ENCODE results near the gene RBM11.

RBM11 gene

DNA sequence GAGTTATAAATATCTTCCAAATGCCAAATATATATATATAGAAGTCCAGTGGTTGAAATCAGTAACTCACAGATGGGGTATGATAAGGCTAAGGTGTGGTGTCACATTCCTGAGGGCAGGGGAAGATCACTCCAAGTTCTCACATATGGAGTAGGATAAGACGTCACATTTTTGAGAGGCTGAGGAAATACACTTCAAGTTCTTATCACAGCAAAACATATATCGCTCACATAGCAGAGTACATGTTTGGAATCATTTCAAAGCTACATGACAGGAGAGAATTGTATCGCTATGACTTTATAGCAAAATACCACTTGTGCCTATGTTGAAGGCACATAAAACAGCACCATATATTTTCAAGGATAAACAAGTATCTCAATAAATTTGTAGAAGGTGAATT lies 55.1 kb downstream of the RBM11 start:
- TF ChIP-seq ZNF19 (tag by site-specific recombination; IDR thresholded peaks at IDR 0.05; ENCODE audit: low read depth) (no peak), ZNF560 (tag by site-specific recombination; IDR thresholded peaks at IDR 0.05; ENCODE audit: borderline replicate concordance) (no peak), KLF9 (tag by site-specific recombination; IDR thresholded peaks at IDR 0.05; ENCODE audit: low read depth) (no peak), ZNF121 (tag by site-specific recombination; IDR thresholded peaks at IDR 0.05) (no peak), ZBTB8A (tag by site-specific recombination; IDR thresholded peaks at IDR 0.05) (no peak), ZNF112 (tag by site-specific recombination; IDR thresholded peaks at IDR 0.05) (no peak), ZBTB21 (tag by site-specific recombination; IDR thresholded peaks at IDR 0.05) (no peak), REST (tag by site-specific recombination; IDR thresholded peaks at IDR 0.05) (no peak), ZNF311 (tag by site-specific recombination; IDR thresholded peaks at IDR 0.05; ENCODE audit: borderline replicate concordance) (no peak), ZNF670 (tag by site-specific recombination; IDR thresholded peaks at IDR 0.05; ENCODE audit: low read depth) (no peak), MEIS1 (CRISPR knock-in tag; IDR thresholded peaks at IDR 0.05; ENCODE audit: borderline replicate concordance) (no peak), ZIC2 (tag by site-specific recombination; IDR thresholded peaks at IDR 0.05) (no peak), ZFP3 (tag by site-specific recombination; IDR thresholded peaks at IDR 0.05; ENCODE audit: low read depth) (no peak)
- TF ChIP-seq, protein P1, sequence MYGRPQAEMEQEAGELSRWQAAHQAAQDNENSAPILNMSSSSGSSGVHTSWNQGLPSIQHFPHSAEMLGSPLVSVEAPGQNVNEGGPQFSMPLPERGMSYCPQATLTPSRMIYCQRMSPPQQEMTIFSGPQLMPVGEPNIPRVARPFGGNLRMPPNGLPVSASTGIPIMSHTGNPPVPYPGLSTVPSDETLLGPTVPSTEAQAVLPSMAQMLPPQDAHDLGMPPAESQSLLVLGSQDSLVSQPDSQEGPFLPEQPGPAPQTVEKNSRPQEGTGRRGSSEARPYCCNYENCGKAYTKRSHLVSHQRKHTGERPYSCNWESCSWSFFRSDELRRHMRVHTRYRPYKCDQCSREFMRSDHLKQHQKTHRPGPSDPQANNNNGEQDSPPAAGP (tag by site-specific recombination; IDR thresholded peaks at IDR 0.05), result no peak
- TF ChIP-seq, protein P2, sequence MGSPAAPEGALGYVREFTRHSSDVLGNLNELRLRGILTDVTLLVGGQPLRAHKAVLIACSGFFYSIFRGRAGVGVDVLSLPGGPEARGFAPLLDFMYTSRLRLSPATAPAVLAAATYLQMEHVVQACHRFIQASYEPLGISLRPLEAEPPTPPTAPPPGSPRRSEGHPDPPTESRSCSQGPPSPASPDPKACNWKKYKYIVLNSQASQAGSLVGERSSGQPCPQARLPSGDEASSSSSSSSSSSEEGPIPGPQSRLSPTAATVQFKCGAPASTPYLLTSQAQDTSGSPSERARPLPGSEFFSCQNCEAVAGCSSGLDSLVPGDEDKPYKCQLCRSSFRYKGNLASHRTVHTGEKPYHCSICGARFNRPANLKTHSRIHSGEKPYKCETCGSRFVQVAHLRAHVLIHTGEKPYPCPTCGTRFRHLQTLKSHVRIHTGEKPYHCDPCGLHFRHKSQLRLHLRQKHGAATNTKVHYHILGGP (tag by site-specific recombination; IDR thresholded peaks at IDR 0.05), result no peak
- TF ChIP-seq, protein P3, sequence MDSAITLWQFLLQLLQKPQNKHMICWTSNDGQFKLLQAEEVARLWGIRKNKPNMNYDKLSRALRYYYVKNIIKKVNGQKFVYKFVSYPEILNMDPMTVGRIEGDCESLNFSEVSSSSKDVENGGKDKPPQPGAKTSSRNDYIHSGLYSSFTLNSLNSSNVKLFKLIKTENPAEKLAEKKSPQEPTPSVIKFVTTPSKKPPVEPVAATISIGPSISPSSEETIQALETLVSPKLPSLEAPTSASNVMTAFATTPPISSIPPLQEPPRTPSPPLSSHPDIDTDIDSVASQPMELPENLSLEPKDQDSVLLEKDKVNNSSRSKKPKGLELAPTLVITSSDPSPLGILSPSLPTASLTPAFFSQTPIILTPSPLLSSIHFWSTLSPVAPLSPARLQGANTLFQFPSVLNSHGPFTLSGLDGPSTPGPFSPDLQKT (IDR thresholded peaks at IDR 0.05; ENCODE audit: borderline replicate concordance, low read depth, low read length), result no peak
- TF ChIP-seq, protein P4, sequence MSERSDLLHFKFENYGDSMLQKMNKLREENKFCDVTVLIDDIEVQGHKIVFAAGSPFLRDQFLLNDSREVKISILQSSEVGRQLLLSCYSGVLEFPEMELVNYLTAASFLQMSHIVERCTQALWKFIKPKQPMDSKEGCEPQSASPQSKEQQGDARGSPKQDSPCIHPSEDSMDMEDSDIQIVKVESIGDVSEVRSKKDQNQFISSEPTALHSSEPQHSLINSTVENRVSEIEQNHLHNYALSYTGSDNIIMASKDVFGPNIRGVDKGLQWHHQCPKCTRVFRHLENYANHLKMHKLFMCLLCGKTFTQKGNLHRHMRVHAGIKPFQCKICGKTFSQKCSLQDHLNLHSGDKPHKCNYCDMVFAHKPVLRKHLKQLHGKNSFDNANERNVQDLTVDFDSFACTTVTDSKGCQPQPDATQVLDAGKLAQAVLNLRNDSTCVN (tag by site-specific recombination; optimal IDR thresholded peaks at IDR 0.05), result no peak
- TF ChIP-seq, protein P5, sequence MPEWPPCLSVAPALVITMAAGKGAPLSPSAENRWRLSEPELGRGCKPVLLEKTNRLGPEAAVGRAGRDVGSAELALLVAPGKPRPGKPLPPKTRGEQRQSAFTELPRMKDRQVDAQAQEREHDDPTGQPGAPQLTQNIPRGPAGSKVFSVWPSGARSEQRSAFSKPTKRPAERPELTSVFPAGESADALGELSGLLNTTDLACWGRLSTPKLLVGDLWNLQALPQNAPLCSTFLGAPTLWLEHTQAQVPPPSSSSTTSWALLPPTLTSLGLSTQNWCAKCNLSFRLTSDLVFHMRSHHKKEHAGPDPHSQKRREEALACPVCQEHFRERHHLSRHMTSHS (tag by site-specific recombination; IDR thresholded peaks at IDR 0.05), result no peak
- Histone ChIP-seq H3K9me3 (ENCODE audit: control insufficient read depth, insufficient read depth, low read depth, low read length) (no peaks in the 10 kb centered on the region), H3K4me1 (ENCODE audit: control insufficient read depth, insufficient read depth, low read length) (no peaks in the 10 kb centered on the region), H3K36me3 (ENCODE audit: control insufficient read depth in 2 of 2, insufficient read depth in 1 of 2, low read length in 2 of 2) (no peaks in the 10 kb centered on the region), H3K27ac (ENCODE audit: extremely low read depth, low read depth, low read length) (no peak overlapping the region), H3K4me3 (ENCODE audit: low read depth, low read length) (no peak overlapping the region)
- ChIA-PET POLR2A (no interaction called here), CTCF (interaction anchor here (2.1 kb wide), 1 partner anchor 11 kb away, joined by 7 read pairs; no protein-coding TSS in a partner anchor)
